Measurements from ENCODE around the gene SRGAP1. TPM values are rescaled to one million over a fixed set of nuclear protein-coding genes. Genes with fewer than 3 reads are reported as not detected.

Gene SRGAP1
- total RNA-seq (2021; fragmentation: NEBNext Ultra II Directional; extraction: Animal tissue kit (Norgen Biotek cat#: 25700)) (5.5 and 7.3 TPM in 2 replicates), polyA plus RNA-seq (2011; rRNA removed) (2.5 and 3.2 TPM in 2 replicates), polyA minus RNA-seq (2011; rRNA and poly(A)+ RNA removed) (10.0 and 14.0 TPM in 2 replicates)
- polyA plus RNA-seq (2011; cell fraction: cytosol; rRNA removed), result 2.2 TPM
- 7.3 TPM for polyA plus RNA-seq (2011; cell fraction: nucleus; rRNA removed)
- polyA plus RNA-seq (2012, experiment 1 of 2), result 3.1 to 3.7 TPM (median 3.5 TPM) in 4 replicates
- 0.25 TPM for polyA plus RNA-seq (2012, experiment 2 of 2)
- polyA plus RNA-seq (2013, experiment 1 of 2), result 5.0 TPM
- polyA plus RNA-seq (2013, experiment 2 of 2), result 4.6 TPM
- polyA minus RNA-seq (2011; cell fraction: cytosol; rRNA and poly(A)+ RNA removed), result 5.7 TPM
- 19.5 TPM for polyA minus RNA-seq (2011; cell fraction: nucleus; rRNA and poly(A)+ RNA removed)
- long read RNA-seq, experiment 1, partial matches to known transcripts, result 0 of 3 reads
- long read RNA-seq, experiment 1, other reads (novel, unspliced or antisense), result 3 of 3 reads
- long read RNA-seq, experiment 2, partial matches to known transcripts, result 0 of 2 reads
- long read RNA-seq, experiment 2, other reads (novel, unspliced or antisense), result 2 of 2 reads

DNA sequence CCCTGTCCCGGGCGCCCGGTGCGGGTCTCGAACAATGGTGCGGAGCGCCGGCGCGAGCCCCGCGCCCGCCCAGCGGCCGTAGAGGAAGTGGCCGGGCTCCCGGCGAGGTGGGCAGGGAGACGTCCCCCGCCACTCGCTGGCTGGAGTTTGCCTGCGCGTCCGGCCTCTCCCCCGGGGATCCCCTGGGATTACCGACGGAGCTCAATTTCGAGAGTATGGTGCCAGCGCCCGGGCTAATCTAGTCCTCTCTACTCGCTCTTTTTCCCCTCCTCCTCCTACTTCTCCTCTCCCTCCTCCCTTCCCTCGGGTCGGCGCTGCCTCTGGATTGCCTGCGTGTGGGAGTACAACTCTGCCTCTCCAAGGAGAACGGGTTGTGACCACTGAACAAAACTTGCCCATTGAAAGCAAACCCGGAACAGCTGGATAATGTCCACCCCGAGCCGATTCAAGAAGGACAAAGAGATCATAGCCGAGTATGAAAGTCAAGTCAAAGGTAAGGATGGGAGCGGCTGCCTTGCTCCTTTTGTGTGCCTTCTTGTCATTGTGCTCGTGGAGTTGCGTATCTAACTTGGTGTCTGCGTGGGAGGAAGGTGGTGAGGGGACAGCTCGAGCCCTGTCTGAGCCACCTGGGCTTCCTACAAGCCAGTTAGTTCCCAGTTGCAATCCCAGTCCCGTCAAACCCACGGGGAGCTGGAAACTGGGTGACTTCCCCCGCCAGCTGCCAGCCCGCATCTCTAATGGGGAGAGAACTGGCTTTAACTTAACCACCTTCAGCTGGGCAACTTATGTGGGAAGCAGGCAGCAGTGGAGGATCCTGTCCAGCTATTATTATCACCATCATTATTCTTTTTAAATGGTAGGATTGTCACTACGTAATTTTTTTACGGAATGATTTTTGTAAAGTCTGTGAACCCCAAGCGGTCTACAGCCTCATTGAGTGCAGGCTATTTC, at the start of gene SRGAP1:
Gene SRGAP1, plus strand, starts transcription at position 310 of the 951 bp plus-strand sequence. Its CDS starts 117 bp downstream, at position 427.
- 4% methylated on average over 37 of the region's 52 CpGs; no CpG with 5 or more reads in 1 of the 2 experiments for WGBS, 2 experiments (ENCODE audit: extremely low coverage in 1 of 2, insufficient coverage in 1 of 2, insufficient read length in 1 of 2, insufficient replicate concordance in 2 of 2, low coverage in 1 of 2, low lambda C conversion rate in 2 of 2, missing lambda C conversion rate in 1 of 2)
- H3K4me1 ChIP-seq (replicated peaks in 1 of 4; ENCODE audit: control insufficient read depth in 3 of 4, insufficient read depth in 4 of 4, low read length in 3 of 4), result peaks cover 0 to 5% (median under 1%) of the 10 kb centered on the region in 4 experiments; a peak in 1 of 7 replicates
- ChIA-PET POLR2A (ENCODE audit: partially characterized antibody) (interaction anchor here (0.6 to 2.7 kb wide), 8 partner anchors 9 to 429 kb away, joined by 3 to 9 read pairs (median 3); no protein-coding TSS in a partner anchor), CTCF (ENCODE audit: partially characterized antibody) (interaction anchor here (0.6 to 2.8 kb wide), 36 partner anchors 8 to 555 kb away, joined by 3 to 17 read pairs (median 4); no protein-coding TSS in a partner anchor)
- H2BK5ac ChIP-seq (ENCODE audit: low read depth, low read length), result no peak within 1 kb of the TSS
- no peak within 1 kb of the TSS for H3K23ac ChIP-seq (ENCODE audit: insufficient read length)
- H3K36me3 ChIP-seq (ENCODE audit: control insufficient read depth in 2 of 4, insufficient read depth in 4 of 4, low read length in 3 of 4), result no peaks in the 10 kb centered on the region
- H3K79me2 ChIP-seq (ENCODE audit: control insufficient read depth in 1 of 2, insufficient read depth in 2 of 2, low read length in 2 of 2), result peaks cover 4 to 15% of the 10 kb centered on the region in 2 experiments; a peak in 3 of 4 replicates
- no peak for DNase-seq (ENCODE audit: low read depth in 1 of 2, low spot score in 2 of 2)
- no peak within 1 kb of the TSS for H3K14ac ChIP-seq (ENCODE audit: insufficient read length)
- H2BK15ac ChIP-seq (ENCODE audit: low read length), result no peak within 1 kb of the TSS
- peak within 1 kb of the TSS; percentile 91 to 98 for H3K4me2 ChIP-seq (ENCODE audit: insufficient read depth in 1 of 2, low read depth in 2 of 2, low read length in 2 of 2)
- FAIRE-seq, result no peak
- H3K79me1 ChIP-seq (ENCODE audit: low read depth, low read length), result no peaks in the 10 kb centered on the region
- H3K4ac ChIP-seq (replicated peaks; ENCODE audit: insufficient read length, low read depth, low read length), result no peak within 1 kb of the TSS
- H3K27me3 ChIP-seq (replicated peaks in 1 of 4; ENCODE audit: control insufficient read depth in 3 of 4, extremely low read depth in 1 of 4, insufficient read depth in 3 of 4, low read length in 3 of 4), result peaks cover 0 to 4% (median 2%) of the 10 kb centered on the region in 4 experiments; a peak in 2 of 7 replicates
- peak within 1 kb of the TSS; percentile 93 for H2AFZ ChIP-seq (ENCODE audit: low read length)
- H2BK12ac ChIP-seq (ENCODE audit: low read depth, low read length), result peak within 1 kb of the TSS; percentile 44; the same call in 1 of the 2 replicates
- H3K9me3 ChIP-seq (ENCODE audit: insufficient read depth in 2 of 2, low read depth in 1 of 2, low read length in 1 of 2), result no peaks in the 10 kb centered on the region
- peak within 1 kb of the TSS; percentile 71 for H3K56ac ChIP-seq (replicated peaks; ENCODE audit: insufficient read length, low read depth, low read length)
- H4K20me1 ChIP-seq (replicated peaks in 1 of 2; ENCODE audit: control insufficient read depth in 1 of 2, insufficient read depth in 2 of 2, low read length in 2 of 2), result no peaks in the 10 kb centered on the region
- H4K8ac ChIP-seq (ENCODE audit: extremely low read depth, insufficient read depth, low read length), result peak within 1 kb of the TSS; percentile 82
- H3K23me2 ChIP-seq (ENCODE audit: low read depth, low read length), result peaks cover 12% of the 10 kb centered on the region
- no peak within 1 kb of the TSS for H4K5ac ChIP-seq (ENCODE audit: insufficient read length, low read depth, low read length)
- peak within 1 kb of the TSS; percentile 73 to 92 (median 83) for H3K4me3 ChIP-seq (ENCODE audit: extremely low read depth in 1 of 4, insufficient read depth in 2 of 4, low read depth in 3 of 4, low read length in 4 of 4)
- H2BK120ac ChIP-seq (replicated peaks; ENCODE audit: low read depth, low read length), result no peak within 1 kb of the TSS
- no peak within 1 kb of the TSS for H2BK20ac ChIP-seq (ENCODE audit: low read length)
- H3K18ac ChIP-seq (ENCODE audit: extremely low read depth, low read length), result peak within 1 kb of the TSS; percentile 51; the same call in 1 of the 2 replicates
- no peak within 1 kb of the TSS for H4K91ac ChIP-seq (replicated peaks; ENCODE audit: insufficient read length, low read length)
- peak within 1 kb of the TSS; percentile 31 to 48 (median 41); a peak in 6 of 7 replicates for H3K9ac ChIP-seq (replicated peaks in 1 of 4; ENCODE audit: extremely low read depth in 1 of 4, low read depth in 3 of 4, low read length in 3 of 4)
- no peak within 1 kb of the TSS for H2AK5ac ChIP-seq (ENCODE audit: low read depth, low read length)
- H3K27ac ChIP-seq (ENCODE audit: low read depth, low read length), result no peak within 1 kb of the TSS
- peak in 1 of 2 experiments; percentile 11; a peak in 1 of 4 replicates for TF ChIP-seq RAD21 (IDR thresholded peaks at IDR 0.05 in 1 of 2, conservative IDR thresholded peaks at IDR 0.05 in 1 of 2; ENCODE audit: low read depth in 2 of 2, low read length in 2 of 2)
- no peak for TF ChIP-seq GABPA (IDR thresholded peaks at IDR 0.05; ENCODE audit: borderline replicate concordance, insufficient read depth, low read length)
- TF ChIP-seq HDAC6 (IDR thresholded peaks at IDR 0.05; ENCODE audit: low read depth, low read length), result no peak
- TF ChIP-seq TAF7 (optimal IDR thresholded peaks at IDR 0.05; ENCODE audit: borderline replicate concordance, low read depth, low read length), result no peak
- no peak for TF ChIP-seq POU5F1 (IDR thresholded peaks at IDR 0.05; ENCODE audit: low read depth, low read length)
- TF ChIP-seq SUZ12 (IDR thresholded peaks at IDR 0.05; ENCODE audit: low read length), result no peak
- TF ChIP-seq KDM4A (IDR thresholded peaks at IDR 0.05; ENCODE audit: low read depth, low read length, severe bottlenecking), result peak; percentile 64
